ENCODE measurements around the gene OVCH2. TPM values are rescaled to one million over a fixed set of nuclear protein-coding genes. Genes with fewer than 3 reads are reported as not detected.

Gene OVCH2
- total RNA-seq, 1 donor from 2014 or later = not detected

- peaks cover 40% of the 10 kb centered on the region for H3K27me3 ChIP-seq (ENCODE audit: low read depth)
- no peak for DNase-seq
- TF ChIP-seq, protein P1, sequence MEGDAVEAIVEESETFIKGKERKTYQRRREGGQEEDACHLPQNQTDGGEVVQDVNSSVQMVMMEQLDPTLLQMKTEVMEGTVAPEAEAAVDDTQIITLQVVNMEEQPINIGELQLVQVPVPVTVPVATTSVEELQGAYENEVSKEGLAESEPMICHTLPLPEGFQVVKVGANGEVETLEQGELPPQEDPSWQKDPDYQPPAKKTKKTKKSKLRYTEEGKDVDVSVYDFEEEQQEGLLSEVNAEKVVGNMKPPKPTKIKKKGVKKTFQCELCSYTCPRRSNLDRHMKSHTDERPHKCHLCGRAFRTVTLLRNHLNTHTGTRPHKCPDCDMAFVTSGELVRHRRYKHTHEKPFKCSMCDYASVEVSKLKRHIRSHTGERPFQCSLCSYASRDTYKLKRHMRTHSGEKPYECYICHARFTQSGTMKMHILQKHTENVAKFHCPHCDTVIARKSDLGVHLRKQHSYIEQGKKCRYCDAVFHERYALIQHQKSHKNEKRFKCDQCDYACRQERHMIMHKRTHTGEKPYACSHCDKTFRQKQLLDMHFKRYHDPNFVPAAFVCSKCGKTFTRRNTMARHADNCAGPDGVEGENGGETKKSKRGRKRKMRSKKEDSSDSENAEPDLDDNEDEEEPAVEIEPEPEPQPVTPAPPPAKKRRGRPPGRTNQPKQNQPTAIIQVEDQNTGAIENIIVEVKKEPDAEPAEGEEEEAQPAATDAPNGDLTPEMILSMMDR (IDR thresholded peaks at IDR 0.05; ENCODE audit: borderline replicate concordance) = no peak
- peaks cover 22% of the 10 kb centered on the region for H3K4me1 ChIP-seq
- no peaks in the 10 kb centered on the region for H3K9me3 ChIP-seq (replicated peaks)
- H3K4me3 ChIP-seq = no peak overlapping the region
- no peaks in the 10 kb centered on the region for H3K36me3 ChIP-seq
- intact Hi-C loops (cut with micrococcal nuclease) = no loop called here
- no peak overlapping the region for H3K27ac ChIP-seq (replicated peaks)
Measured at GRCh38 chr11:7677071-7677470, 29.2 kb downstream of the OVCH2 start.

DNA sequence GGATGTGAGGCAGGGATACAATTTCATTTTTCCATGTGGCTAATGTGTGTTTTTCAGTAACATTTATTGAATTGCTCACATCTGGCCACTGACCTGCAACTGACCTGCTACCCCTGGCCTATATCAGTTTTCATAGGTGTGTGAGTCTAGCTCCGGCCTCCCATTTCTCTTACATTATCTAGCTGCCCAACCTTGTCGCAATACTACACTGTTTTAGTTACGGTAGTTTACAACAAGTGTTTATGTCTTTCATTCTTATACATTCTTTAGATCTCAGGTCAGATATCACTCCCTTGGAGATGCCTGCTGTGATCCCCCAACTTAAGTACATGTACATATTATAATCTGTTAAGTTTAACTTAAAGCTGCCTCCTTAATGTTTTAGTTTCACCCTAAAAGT, 30.6 kb downstream of the OVCH2 start:
- Histone ChIP-seq H3K4me1 (peaks cover 22% of the 10 kb centered on the region), H3K27me3 (ENCODE audit: low read depth) (peaks cover 45% of the 10 kb centered on the region), H3K27ac (replicated peaks) (no peak overlapping the region), H3K9me3 (replicated peaks) (no peaks in the 10 kb centered on the region), H3K4me3 (no peak overlapping the region), H3K36me3 (no peaks in the 10 kb centered on the region)
- intact Hi-C loops (cut with micrococcal nuclease) = no loop called here
- no peak for DNase-seq
- TF ChIP-seq, protein P1 (IDR thresholded peaks at IDR 0.05; ENCODE audit: borderline replicate concordance) = no peak

DNA sequence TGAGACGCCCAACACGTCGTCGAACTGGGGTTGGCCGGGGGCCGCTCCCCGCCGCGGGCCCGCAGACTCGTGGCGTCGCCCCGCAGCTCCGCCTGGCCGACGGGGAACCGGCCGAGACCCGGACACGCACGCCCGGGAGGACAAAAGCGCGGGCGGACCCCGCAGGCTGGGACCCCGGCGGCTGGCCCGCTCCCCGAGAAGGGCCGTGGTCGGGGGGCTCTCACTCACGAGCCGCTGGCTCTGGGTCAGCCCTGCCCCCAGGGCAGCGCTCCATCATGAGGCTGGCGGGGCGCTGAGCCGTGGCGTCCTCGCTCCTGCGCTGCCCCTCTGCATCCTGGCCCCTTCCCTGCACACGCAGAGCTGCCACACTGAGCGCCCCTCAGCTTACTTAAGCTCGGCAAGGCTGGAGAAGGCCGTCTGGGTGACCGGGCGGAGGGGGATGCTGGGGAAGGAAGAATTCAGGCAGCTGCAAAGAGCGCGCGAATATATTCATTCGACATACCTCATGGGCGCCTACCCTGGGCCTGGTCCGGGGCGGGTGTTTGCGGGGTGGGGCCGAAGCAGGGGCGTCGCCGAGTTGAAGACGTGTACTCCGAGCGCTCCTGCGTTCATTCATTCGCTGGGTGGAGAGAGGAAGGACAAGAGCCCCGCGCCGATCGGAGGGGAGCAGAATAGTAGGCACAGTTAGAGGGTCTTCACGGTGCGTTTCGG, 32.4 kb downstream of the OVCH2 start:
- Histone ChIP-seq H3K4me3 (peak overlapping the region; percentile 72), H3K36me3 (no peaks in the 10 kb centered on the region), H3K9me3 (replicated peaks) (no peaks in the 10 kb centered on the region), H3K27me3 (ENCODE audit: low read depth) (peaks cover 45% of the 10 kb centered on the region), H3K4me1 (peaks cover 22% of the 10 kb centered on the region), H3K27ac (replicated peaks) (peak overlapping the region; percentile 64)
- TF ChIP-seq, protein P1 (IDR thresholded peaks at IDR 0.05; ENCODE audit: borderline replicate concordance) = no peak
- DNase-seq = no peak
- intact Hi-C loops (cut with micrococcal nuclease) = no loop called here

- Histone ChIP-seq H3K4me3 (peak within 1 kb of the TSS; percentile 72), H3K9me3 (replicated peaks) (no peaks in the 10 kb centered on the region), H3K36me3 (no peaks in the 10 kb centered on the region), H3K27me3 (ENCODE audit: low read depth) (peaks cover 45% of the 10 kb centered on the region), H3K27ac (replicated peaks) (peak within 1 kb of the TSS; percentile 64), H3K4me1 (peaks cover 22% of the 10 kb centered on the region)
- peak; percentile 76 for DNase-seq
- intact Hi-C loops (cut with micrococcal nuclease) = no loop called here
- TF ChIP-seq, protein P1 (IDR thresholded peaks at IDR 0.05; ENCODE audit: borderline replicate concordance) = no peak
Measured at GRCh38 chr11:7672960-7673723, 33.1 kb downstream of the OVCH2 start, which contains the start of gene CYB5R2. Gene CYB5R2 (minus strand): TSS chr11:7673500. CDS start chr11:7672825, 675 bp downstream.

- Histone ChIP-seq H3K9me3 (replicated peaks) (no peaks in the 10 kb centered on the region), H3K27ac (replicated peaks) (peak overlapping the region; percentile 64), H3K36me3 (peaks cover 7% of the 10 kb centered on the region), H3K4me3 (peak overlapping the region; percentile 72), H3K27me3 (ENCODE audit: low read depth) (peaks cover 45% of the 10 kb centered on the region), H3K4me1 (peaks cover 22% of the 10 kb centered on the region)
- TF ChIP-seq, protein P1 (IDR thresholded peaks at IDR 0.05; ENCODE audit: borderline replicate concordance) = no peak
- no peak for DNase-seq
- intact Hi-C loops (cut with micrococcal nuclease) = no loop called here
Measured at GRCh38 chr11:7672276-7672959, 33.9 kb downstream of the OVCH2 start.
